ENCODE results near the gene TXLNA. TPM values are rescaled to one million over a fixed set of nuclear protein-coding genes. Genes with fewer than 3 reads are reported as not detected.
A peak's percentile ranks its signal among the peaks of the same experiment; 100 is the strongest.

TXLNA gene
- total RNA-seq, 4 donors from 2014 or later = 27.1 to 46.2 (median 31.0) TPM

DNA sequence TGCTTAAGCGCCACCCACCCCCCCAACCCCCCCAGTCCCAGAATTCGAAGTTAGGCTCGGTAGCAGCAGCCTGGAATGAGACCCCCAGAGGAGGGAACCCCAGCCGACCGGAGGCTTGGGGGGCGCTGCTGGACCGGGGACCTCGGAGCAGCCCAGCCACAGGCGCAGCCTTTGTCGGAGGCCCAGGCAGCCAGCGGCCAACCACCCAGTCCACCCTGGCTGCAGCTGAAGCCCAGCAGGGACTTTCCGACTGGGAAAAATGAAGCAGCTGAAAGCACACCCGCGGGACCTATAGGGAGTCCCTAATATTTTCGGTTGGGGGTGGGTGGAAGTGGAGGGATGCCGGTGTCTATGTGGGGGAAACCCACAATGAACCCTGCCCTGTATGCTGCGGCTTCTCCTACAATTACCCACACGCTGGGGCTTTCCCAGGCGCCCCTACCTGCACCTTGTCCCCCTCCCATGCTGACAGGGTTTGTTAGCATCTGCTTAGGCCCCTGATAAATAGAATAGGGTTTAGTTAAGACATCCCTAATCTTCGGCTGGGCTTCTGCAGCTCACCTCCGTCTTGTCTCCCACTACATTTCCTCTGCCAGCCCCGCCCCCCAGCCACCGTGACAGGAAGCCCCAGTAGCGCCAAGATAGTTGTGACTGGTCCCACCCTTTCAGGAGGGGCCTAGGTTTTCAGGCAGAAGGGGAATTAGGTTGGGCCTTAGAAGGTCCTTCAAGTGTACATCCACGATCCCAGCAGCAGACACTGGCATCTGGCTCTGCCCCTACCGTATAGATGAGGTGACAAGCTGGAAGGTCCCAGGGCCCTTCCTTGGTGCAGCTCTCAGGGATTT is 21.8 kb downstream of the TXLNA start:
- no peaks in the 10 kb centered on the region for H3K27me3 ChIP-seq
- H3K4me1 ChIP-seq = peaks cover 0 to 37% (median 14%) of the 10 kb centered on the region in 4 donors
- no peaks in the 10 kb centered on the region for H3K9me3 ChIP-seq
- H3K27ac ChIP-seq = peak overlapping the region; percentile 45 to 78 (median 74)
- TF ChIP-seq, protein P1, sequence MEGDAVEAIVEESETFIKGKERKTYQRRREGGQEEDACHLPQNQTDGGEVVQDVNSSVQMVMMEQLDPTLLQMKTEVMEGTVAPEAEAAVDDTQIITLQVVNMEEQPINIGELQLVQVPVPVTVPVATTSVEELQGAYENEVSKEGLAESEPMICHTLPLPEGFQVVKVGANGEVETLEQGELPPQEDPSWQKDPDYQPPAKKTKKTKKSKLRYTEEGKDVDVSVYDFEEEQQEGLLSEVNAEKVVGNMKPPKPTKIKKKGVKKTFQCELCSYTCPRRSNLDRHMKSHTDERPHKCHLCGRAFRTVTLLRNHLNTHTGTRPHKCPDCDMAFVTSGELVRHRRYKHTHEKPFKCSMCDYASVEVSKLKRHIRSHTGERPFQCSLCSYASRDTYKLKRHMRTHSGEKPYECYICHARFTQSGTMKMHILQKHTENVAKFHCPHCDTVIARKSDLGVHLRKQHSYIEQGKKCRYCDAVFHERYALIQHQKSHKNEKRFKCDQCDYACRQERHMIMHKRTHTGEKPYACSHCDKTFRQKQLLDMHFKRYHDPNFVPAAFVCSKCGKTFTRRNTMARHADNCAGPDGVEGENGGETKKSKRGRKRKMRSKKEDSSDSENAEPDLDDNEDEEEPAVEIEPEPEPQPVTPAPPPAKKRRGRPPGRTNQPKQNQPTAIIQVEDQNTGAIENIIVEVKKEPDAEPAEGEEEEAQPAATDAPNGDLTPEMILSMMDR (IDR thresholded peaks at IDR 0.05) = peak in 1 of 6 experiments; percentile 7
- no peak for TF ChIP-seq POLR2A (IDR thresholded peaks at IDR 0.05)
- H3K36me3 ChIP-seq = peaks cover 0 to 21% (median 0%) of the 10 kb centered on the region in 3 donors
- peak overlapping the region; percentile 37 to 73 (median 62) for H3K4me3 ChIP-seq
- peak; percentile 67 to 96 (median 93) for DNase-seq

DNA sequence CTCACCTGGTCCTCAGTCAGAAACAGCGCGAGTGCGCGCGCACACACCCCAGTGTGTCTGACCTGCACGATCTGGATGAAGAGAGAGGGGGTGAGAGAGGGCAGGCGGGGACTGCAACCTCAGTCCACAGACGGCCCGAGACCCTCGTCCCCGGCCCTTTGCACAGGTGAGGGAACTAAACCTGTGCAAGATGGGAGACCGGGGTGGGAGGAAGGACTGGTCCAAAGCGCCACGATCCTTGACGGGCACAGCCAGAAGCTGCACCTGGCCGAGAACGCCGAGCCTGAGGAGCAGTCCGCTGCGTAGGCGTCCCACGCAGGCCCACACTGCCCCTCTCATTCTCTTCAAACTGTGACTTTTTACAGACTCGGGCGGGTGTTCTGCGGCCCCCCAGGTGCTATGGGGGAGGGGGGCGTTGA is 25.5 kb downstream of the TXLNA start:
- DNase-seq = no peak
- TF ChIP-seq POLR2A (IDR thresholded peaks at IDR 0.05) = no peak
- TF ChIP-seq, protein P1 (IDR thresholded peaks at IDR 0.05) = no peak
- no peaks in the 10 kb centered on the region for H3K36me3 ChIP-seq
- H3K9me3 ChIP-seq = no peaks in the 10 kb centered on the region
- H3K27ac ChIP-seq = peak overlapping the region in 2 of 4 donors; percentile 58 to 61
- peak overlapping the region; percentile 55 to 64 (median 56) for H3K4me3 ChIP-seq
- H3K27me3 ChIP-seq = no peaks in the 10 kb centered on the region
- peaks cover 0 to 43% (median 15%) of the 10 kb centered on the region in 4 donors for H3K4me1 ChIP-seq

DNA sequence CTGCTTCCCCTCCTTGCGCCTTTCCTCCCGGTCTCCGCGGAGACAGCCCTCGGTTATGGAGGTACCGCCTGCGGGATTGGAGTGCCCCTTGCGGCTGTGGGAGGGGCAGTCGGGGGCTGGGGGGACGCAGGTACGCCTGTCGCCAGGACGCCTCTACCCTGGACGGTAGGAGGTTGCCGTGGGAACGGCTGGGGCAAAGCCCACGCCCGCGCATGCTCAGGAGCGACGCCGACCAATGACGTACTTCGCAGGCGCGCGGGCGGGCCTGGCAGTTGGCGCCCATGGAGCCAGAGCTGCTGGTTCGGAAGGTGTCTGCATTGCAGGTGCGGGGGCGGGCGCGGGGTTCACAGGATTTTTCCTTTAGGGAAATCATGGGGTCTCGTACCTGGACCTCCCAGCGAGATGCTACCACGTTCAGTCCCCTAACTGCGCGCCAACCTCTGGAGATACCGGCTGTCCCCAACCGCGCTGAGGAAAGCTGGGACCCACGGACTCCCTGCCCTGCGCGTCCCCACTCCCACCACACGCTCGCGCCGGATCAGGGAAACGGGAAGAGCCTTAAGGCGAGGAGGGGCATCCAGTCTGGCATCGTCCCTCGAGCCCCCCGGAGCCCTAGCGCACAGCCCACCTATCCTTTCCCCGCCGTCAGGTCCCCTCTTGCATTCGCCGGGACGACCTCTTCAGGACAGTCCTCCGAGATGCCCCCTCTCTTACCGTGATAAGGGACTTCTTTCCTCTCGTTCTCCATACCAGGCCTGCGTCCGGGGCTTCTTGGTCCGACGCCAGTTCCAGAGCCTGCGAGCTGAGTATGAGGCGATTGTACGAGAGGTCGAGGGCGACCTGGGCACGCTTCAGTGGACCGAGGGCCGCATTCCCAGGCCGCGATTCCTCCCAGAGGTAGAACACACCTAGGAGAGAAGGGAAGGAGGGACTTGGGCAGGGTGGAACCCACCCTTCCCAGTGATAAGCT is 26.2 kb downstream of the TXLNA start, which contains the start of gene IQCC:
TSS of gene IQCC (plus strand) at position 271 of the 970 bp plus-strand sequence. CDS start at position 282, 11 bp downstream.
- Histone ChIP-seq H3K4me1 (peaks cover 0 to 41% (median 15%) of the 10 kb centered on the region in 4 donors), H3K4me3 (peak within 1 kb of the TSS; percentile 55 to 64 (median 56)), H3K36me3 (no peaks in the 10 kb centered on the region), H3K27me3 (no peaks in the 10 kb centered on the region), H3K9me3 (no peaks in the 10 kb centered on the region), H3K27ac (peak within 1 kb of the TSS in 2 of 4 donors; percentile 58 to 61)
- DNase-seq = peak; percentile 79 to 93 (median 91)
- TF ChIP-seq POLR2A (IDR thresholded peaks at IDR 0.05) = peak; percentile 33 to 45
- TF ChIP-seq, protein P1 (IDR thresholded peaks at IDR 0.05) = no peak

DNA sequence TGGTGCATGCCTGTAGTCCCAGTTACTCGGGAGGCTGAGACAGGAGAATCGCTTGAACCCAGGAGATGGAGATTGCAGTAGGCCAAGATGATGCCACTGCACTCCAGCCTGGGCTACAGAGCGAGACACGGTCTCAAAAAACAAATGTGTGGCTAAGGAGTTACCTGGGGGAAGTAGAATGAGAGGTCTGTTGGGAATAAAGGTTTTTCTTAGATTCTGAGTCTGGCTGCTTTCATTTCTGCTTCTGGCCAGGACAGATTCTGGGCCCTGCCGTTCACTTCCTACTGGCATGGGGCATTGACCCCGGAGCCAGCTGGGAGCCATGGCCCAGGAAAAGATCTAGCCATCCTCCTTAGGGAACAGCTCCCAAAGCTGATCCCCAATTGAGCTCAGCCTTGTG is 29.0 kb downstream of the TXLNA start:
- Histone ChIP-seq H3K4me1 (peaks cover 0 to 26% (median 10%) of the 10 kb centered on the region in 4 donors), H3K36me3 (no peaks in the 10 kb centered on the region), H3K27ac (peak overlapping the region in 3 of 4 donors; percentile 1 to 85 (median 69)), H3K9me3 (no peaks in the 10 kb centered on the region), H3K4me3 (no peak overlapping the region), H3K27me3 (no peaks in the 10 kb centered on the region)
- TF ChIP-seq, protein P1 (IDR thresholded peaks at IDR 0.05) = no peak
- TF ChIP-seq POLR2A (IDR thresholded peaks at IDR 0.05) = no peak
- no peak for DNase-seq

DNA sequence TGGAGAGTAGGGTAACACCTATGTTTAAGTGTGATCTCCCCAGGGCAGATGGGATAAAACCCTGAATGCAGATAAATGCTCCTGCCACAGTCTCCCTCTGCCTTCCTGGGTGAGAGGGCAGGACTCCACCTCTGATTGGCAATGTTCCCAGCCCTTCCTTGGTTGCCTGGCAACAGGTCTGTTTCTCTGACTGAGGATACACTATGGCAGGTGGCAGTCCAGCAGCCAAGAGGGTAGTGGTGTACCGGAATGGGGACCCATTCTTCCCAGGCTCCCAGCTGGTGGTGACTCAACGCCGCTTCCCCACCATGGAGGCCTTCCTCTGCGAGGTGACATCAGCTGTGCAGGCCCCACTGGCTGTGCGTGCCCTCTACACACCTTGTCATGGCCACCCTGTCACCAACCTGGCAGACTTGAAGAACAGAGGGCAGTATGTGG is 29.4 kb downstream of the TXLNA start, which contains the start of gene DCDC2B:
TSS of gene DCDC2B (plus strand) at position 199 of the 438 bp plus-strand sequence. CDS start at position 204, 5 bp downstream.
- DNase-seq = peak in 2 of 3 donors; percentile 90 to 92
- Histone ChIP-seq H3K27me3 (no peaks in the 10 kb centered on the region), H3K9me3 (no peaks in the 10 kb centered on the region), H3K36me3 (no peaks in the 10 kb centered on the region), H3K4me3 (no peak within 1 kb of the TSS), H3K27ac (peak within 1 kb of the TSS in 3 of 4 donors; percentile 10 to 85 (median 69)), H3K4me1 (peaks cover 0 to 26% (median 10%) of the 10 kb centered on the region in 4 donors)
- TF ChIP-seq, protein P1 (IDR thresholded peaks at IDR 0.05) = no peak
- no peak for TF ChIP-seq POLR2A (IDR thresholded peaks at IDR 0.05)
